ENCODE data around the gene STK32C. TPM values are rescaled to one million over a fixed set of nuclear protein-coding genes. Genes with fewer than 3 reads are reported as not detected.

The STK32C gene
- total RNA-seq, 1 experiment from 2014 or later, result 20.7 TPM

GRCh38 chr10:132351611-132352010 is 43.9 kb upstream of the STK32C start:
- no peaks in the 10 kb centered on the region for H3K4me1 Mint-ChIP-seq (ENCODE audit: insufficient read depth, unreplicated experiment)
- TF ChIP-seq, protein P1, sequence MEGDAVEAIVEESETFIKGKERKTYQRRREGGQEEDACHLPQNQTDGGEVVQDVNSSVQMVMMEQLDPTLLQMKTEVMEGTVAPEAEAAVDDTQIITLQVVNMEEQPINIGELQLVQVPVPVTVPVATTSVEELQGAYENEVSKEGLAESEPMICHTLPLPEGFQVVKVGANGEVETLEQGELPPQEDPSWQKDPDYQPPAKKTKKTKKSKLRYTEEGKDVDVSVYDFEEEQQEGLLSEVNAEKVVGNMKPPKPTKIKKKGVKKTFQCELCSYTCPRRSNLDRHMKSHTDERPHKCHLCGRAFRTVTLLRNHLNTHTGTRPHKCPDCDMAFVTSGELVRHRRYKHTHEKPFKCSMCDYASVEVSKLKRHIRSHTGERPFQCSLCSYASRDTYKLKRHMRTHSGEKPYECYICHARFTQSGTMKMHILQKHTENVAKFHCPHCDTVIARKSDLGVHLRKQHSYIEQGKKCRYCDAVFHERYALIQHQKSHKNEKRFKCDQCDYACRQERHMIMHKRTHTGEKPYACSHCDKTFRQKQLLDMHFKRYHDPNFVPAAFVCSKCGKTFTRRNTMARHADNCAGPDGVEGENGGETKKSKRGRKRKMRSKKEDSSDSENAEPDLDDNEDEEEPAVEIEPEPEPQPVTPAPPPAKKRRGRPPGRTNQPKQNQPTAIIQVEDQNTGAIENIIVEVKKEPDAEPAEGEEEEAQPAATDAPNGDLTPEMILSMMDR (IDR thresholded peaks at IDR 0.05; ENCODE audit: unreplicated experiment), result no peak
- ChIA-PET POLR2A (interaction anchor here (0.6 kb wide), 1 partner anchor 239 kb away, joined by 3 read pairs; no protein-coding TSS in a partner anchor), CTCF (interaction anchor here (0.6 to 1.8 kb wide), 10 partner anchors 9 to 956 kb away, joined by 3 to 9 read pairs (median 5); no protein-coding TSS in a partner anchor)
- H3K27me3 Mint-ChIP-seq (ENCODE audit: insufficient read depth, unreplicated experiment), result no peaks in the 10 kb centered on the region
- H3K9me3 Mint-ChIP-seq (ENCODE audit: unreplicated experiment), result no peaks in the 10 kb centered on the region
- DNase-seq (ENCODE audit: unreplicated experiment), result no peak
- H3K36me3 Mint-ChIP-seq (ENCODE audit: insufficient read depth, unreplicated experiment), result peaks cover 10% of the 10 kb centered on the region
- BruUV-seq (replicated peaks), result no TSS peak
- intact Hi-C loops (cut with micrococcal nuclease), result loop anchor here (1.0 to 5.0 kb wide), 2 partner anchors 44 to 128 kb away; partner anchors contain the start of gene STK32C
- no peak overlapping the region for H3K27ac Mint-ChIP-seq (ENCODE audit: low read depth, unreplicated experiment)
- no peak overlapping the region for H3K4me3 Mint-ChIP-seq (ENCODE audit: unreplicated experiment)

DNA sequence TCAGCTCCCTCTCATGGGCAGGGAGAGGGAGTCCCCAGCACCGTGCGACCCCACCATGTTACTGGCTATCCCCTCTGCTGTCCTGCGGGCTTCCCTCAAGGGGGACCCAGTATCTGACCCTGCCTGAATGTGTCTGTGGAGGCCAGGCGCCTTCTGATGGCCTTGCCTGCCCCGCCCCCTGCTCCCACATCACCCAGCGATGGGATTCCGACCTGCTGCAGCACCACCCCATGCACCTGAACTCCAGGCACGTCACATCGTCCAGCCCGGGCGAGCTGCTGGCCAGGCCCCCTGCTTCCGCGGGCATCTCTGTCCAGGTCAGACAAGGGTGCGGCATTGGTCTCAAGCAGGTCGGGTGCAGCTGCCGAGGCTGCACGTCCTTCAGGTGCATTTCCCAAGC is 43.2 kb upstream of the STK32C start:
- H3K4me3 Mint-ChIP-seq (ENCODE audit: unreplicated experiment), result no peak overlapping the region
- no peaks in the 10 kb centered on the region for H3K27me3 Mint-ChIP-seq (ENCODE audit: insufficient read depth, unreplicated experiment)
- H3K27ac Mint-ChIP-seq (ENCODE audit: low read depth, unreplicated experiment), result no peak overlapping the region
- H3K4me1 Mint-ChIP-seq (ENCODE audit: insufficient read depth, unreplicated experiment), result no peaks in the 10 kb centered on the region
- peaks cover 10% of the 10 kb centered on the region for H3K36me3 Mint-ChIP-seq (ENCODE audit: insufficient read depth, unreplicated experiment)
- H3K9me3 Mint-ChIP-seq (ENCODE audit: unreplicated experiment), result no peaks in the 10 kb centered on the region
- DNase-seq (ENCODE audit: unreplicated experiment), result no peak
- BruUV-seq (replicated peaks), result no TSS peak
- intact Hi-C loops (cut with micrococcal nuclease), result loop anchor here (5.0 kb wide), 1 partner anchor 44 kb away; the partner anchor contains the start of gene STK32C
- TF ChIP-seq, protein P1 (IDR thresholded peaks at IDR 0.05; ENCODE audit: unreplicated experiment), result no peak
- POLR2A ChIA-PET, result no interaction called here
- CTCF ChIA-PET, result interaction anchor here (0.6 to 1.8 kb wide), 10 partner anchors 10 to 956 kb away, joined by 3 to 9 read pairs (median 5); no protein-coding TSS in a partner anchor

GRCh38 chr10:132350391-132350790 is 42.6 kb upstream of the STK32C start:
- intact Hi-C loops (cut with micrococcal nuclease), result loop anchor here (5.0 kb wide), 1 partner anchor 43 kb away; the partner anchor contains the start of gene STK32C
- Mint-ChIP-seq H3K27ac (ENCODE audit: low read depth, unreplicated experiment) (no peak overlapping the region), H3K9me3 (ENCODE audit: unreplicated experiment) (no peaks in the 10 kb centered on the region), H3K4me3 (ENCODE audit: unreplicated experiment) (no peak overlapping the region), H3K36me3 (ENCODE audit: insufficient read depth, unreplicated experiment) (peaks cover 10% of the 10 kb centered on the region), H3K4me1 (ENCODE audit: insufficient read depth, unreplicated experiment) (no peaks in the 10 kb centered on the region), H3K27me3 (ENCODE audit: insufficient read depth, unreplicated experiment) (no peaks in the 10 kb centered on the region)
- CTCF ChIA-PET, result interaction anchor here (1.1 to 1.8 kb wide), 7 partner anchors 10 to 957 kb away, joined by 3 to 6 read pairs (median 4); no protein-coding TSS in a partner anchor
- BruUV-seq (replicated peaks), result no TSS peak
- POLR2A ChIA-PET, result no interaction called here
- TF ChIP-seq, protein P1 (IDR thresholded peaks at IDR 0.05; ENCODE audit: unreplicated experiment), result no peak
- no peak for DNase-seq (ENCODE audit: unreplicated experiment)

GRCh38 chr10:132349766-132350165 is 42.0 kb upstream of the STK32C start:
- CTCF ChIA-PET, result interaction anchor here (0.8 to 1.5 kb wide), 3 partner anchors 11 to 127 kb away, joined by 4 to 5 read pairs (median 4); no protein-coding TSS in a partner anchor
- H3K36me3 Mint-ChIP-seq (ENCODE audit: insufficient read depth, unreplicated experiment), result peaks cover 11% of the 10 kb centered on the region
- H3K4me1 Mint-ChIP-seq (ENCODE audit: insufficient read depth, unreplicated experiment), result no peaks in the 10 kb centered on the region
- DNase-seq (ENCODE audit: unreplicated experiment), result no peak
- H3K27me3 Mint-ChIP-seq (ENCODE audit: insufficient read depth, unreplicated experiment), result no peaks in the 10 kb centered on the region
- no peak overlapping the region for H3K4me3 Mint-ChIP-seq (ENCODE audit: unreplicated experiment)
- intact Hi-C loops (cut with micrococcal nuclease), result loop anchor here (5.0 kb wide), 1 partner anchor 42 kb away; the partner anchor contains the start of gene STK32C
- no peak overlapping the region for H3K27ac Mint-ChIP-seq (ENCODE audit: low read depth, unreplicated experiment)
- BruUV-seq (replicated peaks), result no TSS peak
- TF ChIP-seq, protein P1 (IDR thresholded peaks at IDR 0.05; ENCODE audit: unreplicated experiment), result no peak
- POLR2A ChIA-PET, result no interaction called here
- no peaks in the 10 kb centered on the region for H3K9me3 Mint-ChIP-seq (ENCODE audit: unreplicated experiment)
